ENCODE measurements around the gene ZCCHC7. TPM values are rescaled to one million over a fixed set of nuclear protein-coding genes. Genes with fewer than 3 reads are reported as not detected.
A peak's percentile ranks its signal among the peaks of the same experiment; 100 is the strongest.

The ZCCHC7 gene
- total and polyA plus RNA-seq, 2 of the 8 experiments (the other 6 are each of a cell fraction or from before 2014, with no cell fraction given): 12.2 to 27.5 TPM

DNA sequence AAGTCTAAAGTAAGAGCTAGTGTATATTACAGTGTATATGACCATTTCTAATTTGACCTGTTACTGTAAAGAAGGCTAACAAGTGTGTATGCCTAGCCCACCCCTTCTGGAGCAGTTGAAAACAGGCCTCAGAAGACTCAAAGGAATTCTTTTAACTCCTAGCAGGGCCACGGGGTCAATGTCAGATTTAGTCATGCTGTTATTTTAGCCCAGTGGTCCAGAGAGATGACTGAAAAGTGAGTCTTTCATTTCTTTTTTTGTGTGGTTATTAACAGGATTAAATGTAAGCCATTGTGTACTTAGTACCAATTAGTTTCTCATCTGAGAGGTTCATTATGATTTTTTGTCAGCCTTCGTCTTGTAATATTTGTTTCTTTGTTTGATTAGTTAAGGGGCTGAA is 24.4 kb downstream of the ZCCHC7 start:
- 51% methylated on average over 2 of the region's 2 CpGs; no CpG with 5 or more reads in 1 of the 2 experiments for WGBS, 2 experiments (ENCODE audit: extremely low coverage in 1 of 2, insufficient coverage in 1 of 2, insufficient read length in 1 of 2, insufficient replicate concordance in 2 of 2, low coverage in 1 of 2, low lambda C conversion rate in 2 of 2, missing lambda C conversion rate in 1 of 2)
- Histone ChIP-seq H4K8ac (ENCODE audit: extremely low read depth, insufficient read depth, low read length) (no peak overlapping the region), H2BK120ac (replicated peaks; ENCODE audit: low read depth, low read length) (no peak overlapping the region), H3K4ac (replicated peaks; ENCODE audit: insufficient read length, low read depth, low read length) (no peak overlapping the region), H3K27ac (ENCODE audit: low read depth, low read length) (no peak overlapping the region), H3K56ac (replicated peaks; ENCODE audit: insufficient read length, low read depth, low read length) (no peak overlapping the region), H3K79me1 (ENCODE audit: low read depth, low read length) (no peaks in the 10 kb centered on the region; the same call in 1 of the 2 replicates), H3K18ac (ENCODE audit: extremely low read depth, low read length) (no peak overlapping the region), H4K5ac (ENCODE audit: insufficient read length, low read depth, low read length) (no peak overlapping the region), H3K9me3 (ENCODE audit: insufficient read depth in 2 of 2, low read depth in 1 of 2, low read length in 1 of 2) (no peaks in the 10 kb centered on the region), H4K91ac (replicated peaks; ENCODE audit: insufficient read length, low read length) (no peak overlapping the region), H4K20me1 (replicated peaks in 1 of 2; ENCODE audit: control insufficient read depth in 1 of 2, insufficient read depth in 2 of 2, low read length in 2 of 2) (no peaks in the 10 kb centered on the region), H2AFZ (ENCODE audit: low read length) (no peak overlapping the region), H3K4me3 (ENCODE audit: extremely low read depth in 1 of 4, insufficient read depth in 2 of 4, low read depth in 3 of 4, low read length in 4 of 4) (no peak overlapping the region), H3K36me3 (ENCODE audit: control insufficient read depth in 2 of 4, insufficient read depth in 4 of 4, low read length in 3 of 4) (no peaks in the 10 kb centered on the region), H3K23me2 (ENCODE audit: low read depth, low read length) (no peaks in the 10 kb centered on the region), H3K23ac (ENCODE audit: insufficient read length) (no peak overlapping the region), H3K27me3 (replicated peaks in 1 of 4; ENCODE audit: control insufficient read depth in 3 of 4, extremely low read depth in 1 of 4, insufficient read depth in 3 of 4, low read length in 3 of 4) (no peaks in the 10 kb centered on the region), H3K14ac (ENCODE audit: insufficient read length) (no peak overlapping the region), H3K9ac (replicated peaks in 1 of 4; ENCODE audit: extremely low read depth in 1 of 4, low read depth in 3 of 4, low read length in 3 of 4) (no peak overlapping the region), H2BK12ac (ENCODE audit: low read depth, low read length) (no peak overlapping the region), H2BK20ac (ENCODE audit: low read length) (no peak overlapping the region), H2AK5ac (ENCODE audit: low read depth, low read length) (no peak overlapping the region), H2BK5ac (ENCODE audit: low read depth, low read length) (no peak overlapping the region), H2BK15ac (ENCODE audit: low read length) (no peak overlapping the region), H3K4me2 (ENCODE audit: insufficient read depth in 1 of 2, low read depth in 2 of 2, low read length in 2 of 2) (no peak overlapping the region), H3K4me1 (replicated peaks in 1 of 4; ENCODE audit: control insufficient read depth in 3 of 4, insufficient read depth in 4 of 4, low read length in 3 of 4) (no peaks in the 10 kb centered on the region; a peak in 2 of 7 replicates), H3K79me2 (ENCODE audit: control insufficient read depth in 1 of 2, insufficient read depth in 2 of 2, low read length in 2 of 2) (peaks cover 0 to 22% of the 10 kb centered on the region in 2 experiments; a peak in 2 of 4 replicates)
- TF ChIP-seq HDAC2 (IDR thresholded peaks at IDR 0.05; ENCODE audit: borderline replicate concordance in 1 of 2, low read depth in 2 of 2, low read length in 2 of 2) (no peak), YY1 (IDR thresholded peaks at IDR 0.05; ENCODE audit: low read depth, low read length) (no peak), BCL11A (IDR thresholded peaks at IDR 0.05; ENCODE audit: low read depth in 2 of 2, low read length in 2 of 2) (no peak), GTF2F1 (IDR thresholded peaks at IDR 0.05; ENCODE audit: borderline replicate concordance, low read depth, low read length) (no peak), RBBP5 (IDR thresholded peaks at IDR 0.05; ENCODE audit: borderline replicate concordance, low read depth, low read length) (no peak), KDM5A (IDR thresholded peaks at IDR 0.05; ENCODE audit: low read length) (no peak), RXRA (IDR thresholded peaks at IDR 0.05; ENCODE audit: insufficient read depth, low read depth, low read length) (no peak)
- DNase-seq (ENCODE audit: low read depth in 1 of 2, low spot score in 2 of 2) (no peak), FAIRE-seq (peak; percentile 62)
- ChIA-PET POLR2A (ENCODE audit: partially characterized antibody) (no interaction called here), CTCF (ENCODE audit: partially characterized antibody) (interaction anchor here (0.9 kb wide), 1 partner anchor 11 kb away, joined by 4 read pairs; no protein-coding TSS in a partner anchor)
